A673 (cell line): ENCODE measurements around the gene ARHGAP15. TPM values are rescaled to one million over a fixed set of nuclear protein-coding genes. Genes with fewer than 3 reads are reported as not detected.

Experiments used
- BruUV-seq: library from RNA; stranded (reverse); fragments of 400-500 nt; replicated peaks from 2 replicates; lab custom pipeline; 2021; lab: Mats Ljungman, UMichigan
- CTCF ChIA-PET: fragments of 300-600 bp; sonication (Branson Sonifier 250); formaldehyde crosslinking; loops from one replicate; lab custom pipeline; 2022; ENCODE audit warnings: antibody characterized with exemption; lab: Charles Lee
- POLR2A ChIA-PET: fragments of 300-600 bp; sonication (Branson Sonifier 250); formaldehyde crosslinking; loops from one replicate; lab custom pipeline; 2022; ENCODE audit warnings: antibody characterized with exemption; ENCODE audit not compliant: low non-redundant PET; lab: Charles Lee
- DNase-seq: peaks from one replicate; pipeline ENCODE4 v3.0.0-alpha.2; 2015; ENCODE audit warnings: low spot score
- H3K27ac ChIP-seq: fragments of 200-600 bp; sonication (generic); 2 replicates; pipeline ENCODE4 v1.5.1; 2016; ENCODE audit warnings: mixed run types, low read depth, mild to moderate bottlenecking, mixed read lengths, antibody characterized with exemption, low read length; ENCODE audit not compliant: poor library complexity, severe bottlenecking
- H3K27me3 ChIP-seq: fragments of 200-600 bp; sonication (generic); replicated peaks from 2 replicates; pipeline ENCODE4 v1.6.1; 2017; ENCODE audit warnings: mixed run types, low read depth, mild to moderate bottlenecking, mixed read lengths, antibody characterized with exemption, low read length; ENCODE audit not compliant: insufficient read depth, poor library complexity
- H3K36me3 ChIP-seq: fragments of 200-600 bp; sonication (generic); 2 replicates; pipeline ENCODE4 v1.6.1; 2016; ENCODE audit warnings: mixed run types, mild to moderate bottlenecking, mixed read lengths, antibody characterized with exemption, low read length; ENCODE audit not compliant: insufficient read depth, poor library complexity, severe bottlenecking
- H3K4me1 ChIP-seq: fragments of 200-600 bp; sonication (generic); 2 replicates; pipeline ENCODE4 v1.6.1; 2017; ENCODE audit warnings: mixed run types, mild to moderate bottlenecking, mixed read lengths, antibody characterized with exemption, low read length; ENCODE audit not compliant: insufficient read depth, poor library complexity, severe bottlenecking
- H3K4me3 ChIP-seq: fragments of 200-600 bp; sonication (generic); 2 replicates; pipeline ENCODE4 v1.5.1; 2016; ENCODE audit warnings: low read depth, mixed run types, mild to moderate bottlenecking, mixed read lengths, low read length; ENCODE audit not compliant: poor library complexity, severe bottlenecking
- H3K9me3 ChIP-seq: fragments of 200-600 bp; sonication (generic); 2 replicates; pipeline ENCODE4 v1.6.1; 2016; ENCODE audit warnings: mixed run types, low read depth, mild to moderate bottlenecking, mixed read lengths, antibody characterized with exemption, low read length; ENCODE audit not compliant: poor library complexity, severe bottlenecking
- CTCF ChIP-seq: fragments of 300-800, 200-600 bp; sonication (generic); conservative IDR thresholded peaks from 2 replicates; pipeline ENCODE4 v1.5.1; 2017; ENCODE audit warnings: low read depth, mild to moderate bottlenecking, antibody characterized with exemption, low read length, moderate library complexity, mixed read lengths
- EZH2 ChIP-seq: fragments of 200-600 bp; sonication (generic); IDR thresholded peaks from 2 replicates; pipeline ENCODE4 v1.6.1; 2017; ENCODE audit warnings: borderline replicate concordance, low read depth, mild to moderate bottlenecking, mixed read lengths, antibody characterized with exemption, low read length; ENCODE audit not compliant: poor library complexity, severe bottlenecking
- intact Hi-C: fragments of 100-400 bp; cut with micrococcal nuclease; formaldehyde crosslinking; loops from one replicate; pipeline ENCODE4 v1.10.0; 2022; ENCODE audit not compliant: unreplicated experiment
- total RNA-seq: library from RNA; stranded (reverse); gene quantifications from 2 replicates; pipeline ENCODE4 v1.2.3, GENCODE V29; 2021

The ARHGAP15 gene
- total RNA-seq, 1 experiment from 2014 or later, result not detected

GRCh38 chr2:143635302-143635701, 506.1 kb downstream of the ARHGAP15 start:
- ChIA-PET POLR2A (no interaction called here), CTCF (no interaction called here)
- Histone ChIP-seq H3K9me3 (peaks cover 3% of the 10 kb centered on the region), H3K27ac (no peak overlapping the region), H3K27me3 (no peaks in the 10 kb centered on the region), H3K36me3 (no peaks in the 10 kb centered on the region), H3K4me3 (no peak overlapping the region), H3K4me1 (no peaks in the 10 kb centered on the region)
- intact Hi-C loops, result no loop called here
- no TSS peak for BruUV-seq
- DNase-seq, result no peak
- TF ChIP-seq CTCF, result no peak

GRCh38 chr2:143635936-143636335, 506.7 kb downstream of the ARHGAP15 start:
- CTCF ChIA-PET, result no interaction called here
- BruUV-seq, result no TSS peak

GRCh38 chr2:143640826-143641225, 511.6 kb downstream of the ARHGAP15 start:
- no peak for DNase-seq
- Histone ChIP-seq H3K4me1 (no peaks in the 10 kb centered on the region), H3K27me3 (no peaks in the 10 kb centered on the region), H3K36me3 (no peaks in the 10 kb centered on the region), H3K4me3 (no peak overlapping the region), H3K9me3 (peaks cover 3% of the 10 kb centered on the region), H3K27ac (no peak overlapping the region)
- TF ChIP-seq CTCF (no peak), EZH2 (no peak)
- intact Hi-C loops, result no loop called here
- BruUV-seq, result no TSS peak
- ChIA-PET CTCF (no interaction called here), POLR2A (no interaction called here)

More at GRCh38 chr2:143635936-143636335, 506.7 kb downstream of the ARHGAP15 start:
- Histone ChIP-seq H3K4me1 (no peaks in the 10 kb centered on the region), H3K4me3 (no peak overlapping the region), H3K36me3 (no peaks in the 10 kb centered on the region), H3K27ac (no peak overlapping the region), H3K9me3 (peaks cover 3% of the 10 kb centered on the region), H3K27me3 (no peaks in the 10 kb centered on the region)
- POLR2A ChIA-PET, result no interaction called here
- intact Hi-C loops, result no loop called here
- no peak for DNase-seq
- TF ChIP-seq EZH2, result no peak
- TF ChIP-seq CTCF, result no peak
